GM12878 (cell line): ENCODE results near the gene C9orf50. TPM values are rescaled to one million over a fixed set of nuclear protein-coding genes. Genes with fewer than 3 reads are reported as not detected.
A peak's percentile ranks its signal among the peaks of the same experiment; 100 is the strongest.

Source experiments
- ATF7 ChIP-seq: fragments of 450-650 bp; IDR thresholded peaks from 2 replicates; pipeline ENCODE4 v1.6.1; 2016; ENCODE audit warnings: low read depth, mild to moderate bottlenecking
- BCL3 ChIP-seq: IDR thresholded peaks from 2 replicates; pipeline ENCODE4 v1.6.1; 2011; ENCODE audit warnings: borderline replicate concordance, low read depth, mild to moderate bottlenecking, moderate library complexity, low read length; ENCODE audit not compliant: insufficient read depth, poor library complexity, severe bottlenecking
- ETV6 ChIP-seq, 2 experiments: fragments of 450-650 bp in 1 of 2; IDR thresholded peaks in 1 of 2; conservative IDR thresholded peaks in 1 of 2; 2 replicates each; pipeline ENCODE4 v1.6.1; 2014; ENCODE audit warnings: antibody characterized with exemption in 1 of 2, borderline replicate concordance in 1 of 2, low read depth in 1 of 2, mild to moderate bottlenecking in 1 of 2, moderate library complexity in 1 of 2
- FOXK2 ChIP-seq: fragments of 450-650 bp; IDR thresholded peaks from 2 replicates; pipeline ENCODE4 v1.6.1; 2017; ENCODE audit warnings: mild to moderate bottlenecking, moderate library complexity
- MLLT1 ChIP-seq: fragments of 450-650 bp; IDR thresholded peaks from 2 replicates; pipeline ENCODE4 v1.6.1; 2016; ENCODE audit warnings: mild to moderate bottlenecking
- MTA3 ChIP-seq: IDR thresholded peaks from 2 replicates; pipeline ENCODE4 v1.6.1; 2012; ENCODE audit warnings: low read length, inconsistent platforms, borderline replicate concordance
- NBN ChIP-seq: fragments of 450-650 bp; IDR thresholded peaks from 2 replicates; pipeline ENCODE4 v1.6.1; 2016
- PAX8 ChIP-seq: fragments of 450-650 bp; IDR thresholded peaks from 2 replicates; pipeline ENCODE4 v1.6.1; 2017; ENCODE audit warnings: mild to moderate bottlenecking, moderate library complexity
- POLR2AphosphoS2 ChIP-seq: IDR thresholded peaks from 2 replicates; pipeline ENCODE4 v1.6.1; 2011; ENCODE audit warnings: low read depth, mild to moderate bottlenecking, low read length, improper control_type of control experiment, moderate library complexity
- REST ChIP-seq: IDR thresholded peaks from 2 replicates; pipeline ENCODE4 v1.6.1; 2012; ENCODE audit warnings: mild to moderate bottlenecking, low read depth, low read length
- TARDBP ChIP-seq: IDR thresholded peaks from 2 replicates; pipeline ENCODE4 v1.6.1; 2016; ENCODE audit warnings: borderline replicate concordance
- ZBTB40 ChIP-seq: fragments of 450-650 bp; IDR thresholded peaks from 2 replicates; pipeline ENCODE4 v1.6.1; 2016; ENCODE audit warnings: mild to moderate bottlenecking, moderate library complexity, borderline replicate concordance
- ZNF592 ChIP-seq: fragments of 450-650 bp; IDR thresholded peaks from 2 replicates; pipeline ENCODE4 v1.6.1; 2017; ENCODE audit warnings: mild to moderate bottlenecking, moderate library complexity
- polyA plus RNA-seq, 11 experiments: library from polyadenylated mRNA; depleted of rRNA in 4 of 11; unstranded in 6 of 11; stranded (reverse) in 5 of 11; fragments of >200 nt; fragmentation: Nextera tagmentation in 4 of 11; fragmentation: Illumina TruSeq in 1 of 11; extraction: Ambion mirVana in 4 of 11; extraction: Trizol in 1 of 11; gene quantifications; 1 replicate in 1 of 11; 2 replicates in 10 of 11; pipeline versions ENCODE4 v1.2.1 to v1.2.3, GENCODE V29; 2011 to 2016; ENCODE audit warnings: inconsistent platforms in 2 of 11, missing spikeins in 2 of 11, low read depth in 1 of 11
- total RNA-seq, 4 experiments: library from RNA; depleted of rRNA in 3 of 4; stranded (reverse); fragments of >200 nt in 3 of 4; fragmentation: Illumina TruSeq in 1 of 4; extraction: Trizol in 1 of 4; gene quantifications; 2 replicates each; pipeline versions ENCODE4 v1.2.1 to v1.2.3, GENCODE V29; 2013 to 2021

C9orf50 gene
- total and polyA plus RNA-seq, 10 of the 15 experiments (the other 5 are each of a cell fraction or from before 2014, with no cell fraction given), result not detected

GRCh38 chr9:129641750-129642585 is 21.1 kb upstream of the C9orf50 start, which contains the start of gene ASB6 (continued):
- TF ChIP-seq REST (0 out of 2 replicates have a peak, but pooled peaks have one; percentile 8), PAX8 (no peak), MLLT1 (no peak), ATF7 (no peak), ZNF592 (peak; percentile 92), ETV6 (conservative IDR thresholded peaks at IDR 0.05 in 1 of 2, IDR thresholded peaks at IDR 0.05 in 1 of 2; ENCODE audit: borderline replicate concordance in 1 of 2, low read depth in 1 of 2) (no peak), TARDBP (peak; percentile 51; the same call in 1 of the 2 replicates), NBN (no peak), FOXK2 (no peak), BCL3 (no peak), POLR2AphosphoS2 (peak; percentile 22; the same call in 1 of the 2 replicates), MTA3 (no peak), ZBTB40 (peak; percentile 90)
